Islet precursor cell (in vitro differentiated cells): ENCODE measurements around the gene LLGL2.
"Not testable (repeated sequence)": the region's sequence is repeated elsewhere in the genome, so short reads cannot be mapped to it uniquely, and the experiment has no call there.

Source experiments
- DNase-seq: peaks from one replicate; pipeline ENCODE4 v3.0.0-alpha.2; 2018

The LLGL2 gene

GRCh38 chr17:75592348-75593020, 67.0 kb downstream of the LLGL2 start:
- DNase-seq = peak; percentile 53

GRCh38 chr17:75593430-75593829, 67.9 kb downstream of the LLGL2 start:
- DNase-seq = not testable (repeated sequence)

GRCh38 chr17:75594499-75595283, 69.2 kb downstream of the LLGL2 start:
- DNase-seq = peak; percentile 58

- DNase-seq = peak; percentile 67
Observed at GRCh38 chr17:75595284-75595919, 69.9 kb downstream of the LLGL2 start.

GRCh38 chr17:75595920-75596313, 70.4 kb downstream of the LLGL2 start:
- DNase-seq = no peak

- peak; percentile 51 for DNase-seq
Observed at GRCh38 chr17:75596320-75597087, 71.0 kb downstream of the LLGL2 start.

GRCh38 chr17:75601057-75601987, 75.8 kb downstream of the LLGL2 start:
- DNase-seq = peak; percentile 88

GRCh38 chr17:75602644-75603043, 77.1 kb downstream of the LLGL2 start:
- DNase-seq = no peak

GRCh38 chr17:75603123-75603522, 77.6 kb downstream of the LLGL2 start:
- no peak for DNase-seq

GRCh38 chr17:75604034-75604695, 78.7 kb downstream of the LLGL2 start:
- DNase-seq = no peak

GRCh38 chr17:75605790-75606189, 80.3 kb downstream of the LLGL2 start:
- DNase-seq = no peak

GRCh38 chr17:75607086-75607485, 81.6 kb downstream of the LLGL2 start:
- DNase-seq = no peak

- DNase-seq = no peak
Observed at GRCh38 chr17:75610103-75610984, 84.8 kb downstream of the LLGL2 start.

- DNase-seq = no peak
Observed at GRCh38 chr17:75611851-75612429, 86.4 kb downstream of the LLGL2 start.

- no peak for DNase-seq
Observed at GRCh38 chr17:75612906-75613626, 87.6 kb downstream of the LLGL2 start.

GRCh38 chr17:75614006-75614405, 88.5 kb downstream of the LLGL2 start:
- DNase-seq = peak; percentile 82

GRCh38 chr17:75614556-75615270, 89.2 kb downstream of the LLGL2 start:
- no peak for DNase-seq

- DNase-seq = no peak
Observed at GRCh38 chr17:75615301-75615700, 89.8 kb downstream of the LLGL2 start.
